Measurements from ENCODE around the gene CDR2.

DNA sequence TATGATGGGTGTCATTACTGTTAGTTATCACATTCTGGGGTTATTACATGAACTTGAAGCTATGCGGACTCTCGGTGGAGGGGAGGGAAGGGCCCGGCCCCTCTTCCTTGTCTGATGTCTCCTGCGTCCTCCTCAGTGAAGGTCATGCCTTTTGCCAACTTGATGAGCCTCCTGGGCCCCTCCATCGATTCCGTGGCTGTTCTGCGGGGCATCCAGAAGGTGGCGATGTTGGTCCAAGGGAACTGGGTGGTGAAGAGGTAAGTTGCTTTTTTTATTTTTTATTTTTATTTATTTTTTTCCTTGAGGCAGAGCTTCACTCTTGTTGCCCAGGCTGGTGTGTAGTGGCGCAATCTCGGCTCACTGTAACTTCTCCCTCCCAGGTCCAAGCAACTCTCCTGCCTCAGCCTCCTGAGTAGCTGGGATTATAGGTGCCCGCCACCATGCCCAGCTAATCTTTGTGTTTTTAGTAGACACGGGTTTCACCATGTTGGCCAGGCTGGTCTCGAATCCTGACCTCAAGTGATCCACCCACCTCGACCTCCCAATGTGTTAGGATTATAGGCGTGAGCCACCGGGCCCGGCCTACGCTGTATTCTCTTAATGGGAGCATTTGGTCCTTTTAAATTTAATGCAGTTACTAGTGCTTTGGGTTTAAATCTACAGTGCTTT is 55.6 kb downstream of the CDR2 start:
- TF ChIP-seq, protein P1, sequence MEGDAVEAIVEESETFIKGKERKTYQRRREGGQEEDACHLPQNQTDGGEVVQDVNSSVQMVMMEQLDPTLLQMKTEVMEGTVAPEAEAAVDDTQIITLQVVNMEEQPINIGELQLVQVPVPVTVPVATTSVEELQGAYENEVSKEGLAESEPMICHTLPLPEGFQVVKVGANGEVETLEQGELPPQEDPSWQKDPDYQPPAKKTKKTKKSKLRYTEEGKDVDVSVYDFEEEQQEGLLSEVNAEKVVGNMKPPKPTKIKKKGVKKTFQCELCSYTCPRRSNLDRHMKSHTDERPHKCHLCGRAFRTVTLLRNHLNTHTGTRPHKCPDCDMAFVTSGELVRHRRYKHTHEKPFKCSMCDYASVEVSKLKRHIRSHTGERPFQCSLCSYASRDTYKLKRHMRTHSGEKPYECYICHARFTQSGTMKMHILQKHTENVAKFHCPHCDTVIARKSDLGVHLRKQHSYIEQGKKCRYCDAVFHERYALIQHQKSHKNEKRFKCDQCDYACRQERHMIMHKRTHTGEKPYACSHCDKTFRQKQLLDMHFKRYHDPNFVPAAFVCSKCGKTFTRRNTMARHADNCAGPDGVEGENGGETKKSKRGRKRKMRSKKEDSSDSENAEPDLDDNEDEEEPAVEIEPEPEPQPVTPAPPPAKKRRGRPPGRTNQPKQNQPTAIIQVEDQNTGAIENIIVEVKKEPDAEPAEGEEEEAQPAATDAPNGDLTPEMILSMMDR (IDR thresholded peaks at IDR 0.05), result peak in 3 of 4 experiments; percentile 29 to 51 (median 44)
- TF ChIP-seq EP300 (IDR thresholded peaks at IDR 0.05) (no peak), POLR2A (IDR thresholded peaks at IDR 0.05) (no peak), POLR2AphosphoS5 (IDR thresholded peaks at IDR 0.05) (no peak)
